Measurements from ENCODE around the gene SPATC1L.
"Not testable (repeated sequence)": the region's sequence is repeated elsewhere in the genome, so short reads cannot be mapped to it uniquely, and the experiment has no call there.

Gene SPATC1L

DNA sequence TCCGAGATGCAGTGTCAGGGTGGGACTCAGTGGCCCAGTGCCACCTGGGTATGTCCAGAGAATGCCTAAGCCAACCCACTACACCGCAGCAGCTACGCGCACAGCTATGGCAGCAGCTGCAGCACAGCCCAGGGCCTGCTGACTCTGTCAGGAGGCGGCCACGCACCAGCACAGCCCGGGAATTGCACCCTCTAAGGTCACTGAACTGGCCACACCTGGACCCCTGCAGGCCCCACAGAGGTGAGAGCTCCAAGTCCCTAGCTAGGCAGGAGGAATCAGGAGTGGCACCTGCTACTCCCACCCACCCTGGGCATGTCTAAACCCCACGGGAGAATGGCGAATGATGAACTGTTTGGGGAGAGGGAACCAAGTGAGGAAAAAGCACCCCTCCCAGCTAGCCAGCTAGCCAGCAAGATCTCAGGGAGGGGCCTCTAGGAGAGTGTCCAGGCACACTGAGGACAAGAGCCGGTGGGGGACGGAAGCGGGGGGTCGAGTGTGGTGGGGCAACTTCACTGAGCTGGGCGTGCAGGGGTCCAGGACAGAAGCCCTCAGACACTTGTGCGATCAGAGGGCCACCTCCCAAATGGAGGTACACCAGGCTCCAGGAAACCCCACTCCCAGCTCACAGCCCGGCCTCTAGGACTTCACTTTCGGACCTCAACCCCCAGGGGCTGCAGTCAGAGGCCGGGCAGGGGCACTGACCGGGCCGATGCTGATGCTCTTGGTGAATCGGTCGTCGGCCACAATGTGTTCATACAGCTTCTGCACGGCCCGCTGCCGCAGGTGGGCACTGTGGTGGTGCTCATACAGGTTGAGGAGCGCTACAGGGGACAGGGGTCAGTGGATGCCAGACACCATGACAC lies 30.4 kb upstream of the SPATC1L start:
- DNase-seq = no peak

DNA sequence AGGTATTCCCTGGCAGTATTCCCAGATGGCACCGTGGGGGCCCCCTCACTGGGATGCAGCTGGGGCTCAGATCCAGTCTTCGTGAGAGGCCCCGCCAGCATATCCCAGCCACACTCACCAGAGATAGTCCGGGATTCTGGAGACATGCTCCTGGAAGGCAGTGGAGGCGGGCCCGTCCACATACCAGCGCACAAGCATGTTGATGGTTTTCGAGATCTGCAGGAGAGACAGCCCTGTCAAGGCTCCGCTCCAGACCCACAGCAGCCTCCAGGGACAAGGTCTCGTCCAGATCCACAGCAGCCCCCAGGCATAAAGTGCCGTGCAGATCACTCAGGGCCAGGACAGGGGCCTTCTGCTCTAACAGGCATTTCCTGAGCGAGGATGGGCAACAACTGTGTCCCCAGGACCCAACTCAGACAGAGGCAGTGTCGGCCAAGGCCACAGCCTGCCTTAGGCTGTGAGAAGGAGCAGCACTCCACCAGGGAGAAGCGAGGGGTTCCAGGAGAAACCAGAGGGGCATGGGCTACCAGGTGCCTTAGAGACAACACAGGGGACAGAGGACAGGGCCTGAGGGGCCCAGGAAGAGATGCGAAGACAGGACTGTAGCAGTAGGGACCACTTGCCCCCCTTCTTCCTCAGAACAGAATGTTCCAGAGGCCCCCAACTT lies 29.5 kb upstream of the SPATC1L start:
- DNase-seq = no peak

DNA sequence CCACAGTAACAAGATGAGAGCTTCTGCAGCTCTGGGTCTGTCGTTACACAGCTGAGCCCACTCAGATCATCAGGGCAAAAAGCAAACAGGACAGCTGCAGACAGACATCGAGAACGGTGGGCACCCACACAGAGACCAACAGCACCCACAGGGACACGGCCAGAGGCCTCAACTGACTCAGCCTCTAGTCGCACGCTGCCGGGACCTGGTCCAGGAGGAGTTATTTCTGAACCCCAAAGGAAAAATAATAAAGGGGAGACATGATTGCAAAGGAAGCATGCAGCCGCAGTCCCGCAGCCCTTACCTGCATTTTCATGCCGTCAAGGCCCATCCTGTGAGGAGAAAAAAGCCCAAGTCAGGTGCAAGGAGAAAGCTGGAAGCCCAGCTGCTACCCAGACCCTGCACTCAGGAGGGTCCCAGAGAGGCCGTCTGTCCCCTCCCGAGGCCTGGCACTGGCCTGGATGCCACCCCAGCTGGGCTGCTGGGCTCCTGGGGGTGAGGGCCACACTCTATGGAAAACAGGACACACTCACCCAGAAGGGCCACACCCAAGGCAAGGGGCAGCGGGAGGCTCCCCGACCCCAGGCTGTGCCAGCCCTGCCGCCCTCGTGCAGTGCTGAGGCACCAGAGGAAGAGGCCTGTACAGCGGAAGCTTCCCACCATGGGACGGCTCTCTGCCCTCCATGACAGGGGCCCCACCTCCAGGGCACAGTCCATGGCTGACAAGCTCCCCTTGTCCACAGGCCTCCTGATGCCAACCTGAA lies 28.6 kb upstream of the SPATC1L start:
- no peak for DNase-seq

DNA sequence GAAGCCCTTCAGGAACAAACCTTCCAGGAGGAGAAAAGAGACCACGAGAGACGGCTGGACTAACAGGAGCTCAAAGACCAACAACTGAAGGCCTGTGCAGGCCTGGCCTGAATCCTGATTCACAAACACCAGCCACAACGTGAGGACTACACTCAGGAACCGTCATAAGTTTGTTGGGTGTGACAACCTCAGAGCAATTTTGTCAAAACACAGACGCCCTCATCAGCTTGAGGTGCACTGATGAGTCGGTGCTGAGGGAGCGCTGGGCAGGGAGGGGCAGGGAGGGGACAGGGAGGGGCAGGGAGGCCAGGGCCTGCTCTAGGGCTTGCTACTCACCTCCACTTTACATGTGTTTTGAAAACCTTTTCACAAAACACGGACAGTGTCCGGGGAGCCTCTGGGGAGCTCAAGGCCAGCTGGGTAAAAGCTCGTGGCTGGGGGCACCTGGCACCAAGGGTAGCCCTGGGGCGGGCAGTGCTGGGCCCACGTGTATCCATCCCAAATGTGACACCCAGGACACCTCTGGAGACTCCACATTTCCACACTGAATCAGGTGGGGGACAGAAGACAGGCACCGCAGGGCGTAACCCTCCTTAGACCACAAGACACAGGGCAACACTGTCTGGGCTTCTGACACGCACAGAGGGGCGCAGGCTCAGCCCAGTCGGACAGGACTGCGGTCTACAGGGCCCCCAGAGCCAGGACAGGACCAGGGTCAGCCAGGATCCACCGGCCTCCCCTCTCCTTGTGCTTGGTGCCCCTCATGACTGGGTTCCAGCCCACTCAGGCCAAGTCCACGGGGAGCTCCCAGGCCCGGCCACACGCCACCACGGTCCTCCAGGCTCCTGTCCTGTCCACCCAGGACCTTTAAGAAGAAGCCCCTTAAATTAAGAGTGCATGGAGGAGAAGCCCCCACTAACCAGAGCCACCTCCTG lies 27.8 kb upstream of the SPATC1L start:
- no peak for DNase-seq

DNA sequence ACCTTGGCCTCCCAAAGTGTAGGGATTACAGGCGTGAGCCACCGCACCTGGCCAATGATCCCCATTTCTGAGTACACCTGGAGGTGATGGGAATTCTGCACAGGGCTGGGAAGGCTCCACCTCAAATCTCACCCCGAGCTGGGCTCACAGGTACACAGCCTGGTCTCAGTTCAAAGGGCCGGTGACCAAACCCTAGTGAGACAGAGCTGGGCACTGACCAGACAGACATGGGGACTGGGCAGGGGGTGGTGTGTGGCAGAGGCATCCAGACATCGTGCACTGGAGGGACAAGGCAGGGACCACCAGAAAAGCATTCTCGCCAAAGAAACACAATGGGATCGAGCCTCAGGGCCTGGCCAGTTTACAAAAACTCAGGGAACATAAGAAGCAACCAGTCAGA lies 27.1 kb upstream of the SPATC1L start:
- DNase-seq = no peak

DNA sequence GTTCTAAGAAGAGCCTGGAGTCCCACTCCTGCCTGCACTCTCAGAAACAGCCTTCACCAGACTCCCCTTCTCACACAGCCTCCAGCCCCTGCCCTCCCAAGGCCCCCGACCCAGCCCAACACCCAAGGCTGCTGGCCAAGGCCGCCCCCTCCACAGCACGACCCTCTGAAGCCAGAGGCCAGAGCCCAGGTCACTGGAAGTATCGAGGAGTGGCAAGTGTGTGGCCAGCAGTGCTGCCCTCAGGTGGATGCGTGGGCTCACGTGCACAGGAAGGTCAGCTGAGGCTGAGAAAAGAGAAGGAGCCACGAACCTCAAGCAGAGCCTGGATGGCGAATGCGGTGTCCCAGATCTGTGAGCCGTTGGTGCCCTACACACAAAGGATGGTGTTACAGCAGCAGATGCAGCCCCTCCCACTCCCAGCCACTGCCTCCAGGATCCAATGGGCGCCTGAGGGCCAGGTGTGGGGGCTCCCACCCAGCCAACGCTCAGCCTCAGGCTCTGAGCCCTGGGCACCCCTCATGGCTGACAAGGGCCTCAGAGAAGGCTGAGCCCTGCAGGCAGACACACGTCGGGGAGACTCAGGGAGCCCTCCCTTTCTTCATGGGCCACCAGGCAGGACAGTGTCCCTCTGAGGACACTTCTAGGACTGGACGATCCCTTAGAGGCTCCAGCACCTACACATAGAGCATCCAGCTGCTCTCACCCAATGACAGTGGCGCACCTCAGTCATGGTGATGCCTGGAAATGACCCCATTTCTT lies 26.3 kb upstream of the SPATC1L start:
- DNase-seq = no peak

DNA sequence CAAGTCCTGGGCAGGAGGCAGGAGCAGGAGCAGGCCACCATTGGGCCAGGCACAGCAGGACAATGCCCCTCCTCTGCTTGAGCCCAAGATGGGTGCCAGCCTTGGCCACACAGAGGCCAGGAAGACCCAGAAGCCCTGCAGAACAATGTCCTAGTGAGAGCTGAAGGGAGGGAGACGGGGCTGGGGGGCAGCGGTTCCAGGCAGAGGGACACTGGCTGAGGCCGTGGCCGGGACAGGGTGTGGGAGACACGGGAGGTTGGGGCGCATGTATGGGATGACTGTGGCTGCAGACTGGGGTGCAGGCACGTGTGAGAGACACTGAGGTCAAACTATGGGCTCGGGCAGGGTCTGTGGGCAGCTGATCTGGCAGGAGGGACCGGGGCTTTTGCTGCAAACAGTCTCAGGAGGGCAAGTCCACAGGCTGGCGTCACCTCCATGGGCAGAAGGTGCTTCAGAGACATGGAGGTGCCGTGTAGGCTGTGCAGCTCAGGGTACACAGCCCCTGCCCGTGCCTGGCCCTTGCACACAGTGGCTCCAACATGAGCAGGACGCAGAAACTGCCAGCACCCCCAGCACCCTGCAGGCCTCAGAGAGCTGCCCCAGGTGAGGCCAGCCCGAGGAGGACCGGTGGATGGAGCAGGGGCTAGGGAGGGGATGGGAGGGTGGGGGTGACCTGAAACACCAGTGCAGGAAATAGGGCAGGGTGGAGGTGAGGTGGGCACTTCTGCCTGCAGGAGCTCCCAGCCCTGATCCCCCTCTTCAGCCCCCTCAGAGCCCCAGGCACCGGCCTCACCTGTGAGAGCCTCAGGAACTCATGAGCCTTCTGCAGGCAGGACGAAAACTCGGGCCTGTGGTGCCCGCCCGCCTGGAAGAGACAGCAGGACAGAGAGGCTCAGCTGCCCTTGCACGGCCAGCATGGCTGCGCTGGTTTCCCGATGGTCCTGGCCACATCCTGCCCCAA lies 24.8 kb upstream of the SPATC1L start:
- no peak for DNase-seq

DNA sequence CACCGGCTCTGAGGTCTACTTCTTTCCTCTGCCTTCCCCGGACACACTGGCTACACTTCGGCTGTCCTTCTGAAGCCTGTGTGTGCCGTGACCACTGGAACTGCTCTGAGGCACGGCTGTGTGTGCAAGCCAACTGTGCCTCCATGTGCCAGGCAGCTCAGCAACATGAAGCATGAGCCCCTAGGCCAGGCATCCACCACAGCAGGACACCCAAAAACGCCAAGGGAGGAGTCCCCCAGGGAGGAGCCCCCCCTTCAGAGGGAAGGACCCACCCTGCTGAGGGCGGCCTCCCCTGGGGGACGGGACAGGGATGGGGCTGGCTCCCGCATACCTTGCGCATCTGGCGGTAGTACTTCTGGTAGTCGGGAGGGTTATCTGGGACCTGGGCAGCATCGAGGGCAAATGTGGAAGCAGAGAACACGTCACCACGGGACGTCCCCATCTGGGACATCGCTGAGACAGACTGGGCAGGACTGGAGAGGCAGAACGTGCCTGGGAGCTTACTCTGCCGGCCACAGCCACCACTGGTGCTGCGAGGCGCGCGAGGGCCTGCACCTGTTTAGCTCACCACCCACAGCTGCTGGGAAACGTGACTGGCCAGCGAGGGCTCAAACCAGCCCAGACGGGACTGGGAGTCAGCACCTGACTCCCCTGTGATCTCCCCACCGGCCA lies 23.8 kb upstream of the SPATC1L start:
- DNase-seq = no peak

DNA sequence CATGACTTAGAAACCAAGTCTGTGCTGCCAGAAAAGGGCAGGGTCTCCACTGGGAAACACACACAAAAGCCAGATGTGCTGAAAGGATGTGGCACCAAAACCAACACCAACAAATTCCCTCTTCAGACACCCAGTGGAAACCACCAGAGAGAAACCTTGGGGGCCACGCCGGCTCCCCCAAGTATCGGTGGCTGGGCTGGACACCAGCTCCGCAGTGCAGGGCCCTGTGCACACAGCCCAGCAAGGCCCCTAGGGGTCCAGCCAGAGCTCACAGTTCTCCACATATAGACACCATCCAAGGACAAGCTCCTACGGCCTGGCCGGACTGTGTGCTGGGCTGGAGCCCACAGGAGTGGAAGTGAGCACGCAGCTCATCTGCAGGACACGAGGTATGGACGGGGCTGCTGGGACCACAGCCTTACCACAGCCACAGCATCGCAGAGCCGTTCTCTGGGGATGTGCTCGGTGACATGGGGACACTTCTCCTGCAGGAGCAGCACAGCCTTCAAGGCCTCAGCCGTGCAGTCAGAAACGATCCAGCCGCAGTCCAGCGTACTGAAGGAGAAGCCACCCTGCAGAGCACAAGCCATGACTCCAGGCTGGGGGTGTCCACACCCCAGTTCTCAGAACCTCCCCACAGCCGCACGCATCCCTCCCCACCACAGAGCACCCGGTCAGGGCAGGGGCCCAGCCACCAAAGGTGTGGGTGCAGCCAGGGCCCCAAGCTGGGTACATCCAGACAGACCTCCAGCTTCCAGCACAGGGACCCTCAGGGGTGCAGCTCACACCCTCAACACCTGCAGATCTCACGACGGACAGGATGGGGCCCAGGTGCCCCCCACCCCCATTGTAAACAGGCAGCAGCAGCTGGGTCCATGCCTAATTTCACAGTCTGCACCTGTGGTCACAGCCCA lies 23.0 kb upstream of the SPATC1L start:
- DNase-seq = no peak

DNA sequence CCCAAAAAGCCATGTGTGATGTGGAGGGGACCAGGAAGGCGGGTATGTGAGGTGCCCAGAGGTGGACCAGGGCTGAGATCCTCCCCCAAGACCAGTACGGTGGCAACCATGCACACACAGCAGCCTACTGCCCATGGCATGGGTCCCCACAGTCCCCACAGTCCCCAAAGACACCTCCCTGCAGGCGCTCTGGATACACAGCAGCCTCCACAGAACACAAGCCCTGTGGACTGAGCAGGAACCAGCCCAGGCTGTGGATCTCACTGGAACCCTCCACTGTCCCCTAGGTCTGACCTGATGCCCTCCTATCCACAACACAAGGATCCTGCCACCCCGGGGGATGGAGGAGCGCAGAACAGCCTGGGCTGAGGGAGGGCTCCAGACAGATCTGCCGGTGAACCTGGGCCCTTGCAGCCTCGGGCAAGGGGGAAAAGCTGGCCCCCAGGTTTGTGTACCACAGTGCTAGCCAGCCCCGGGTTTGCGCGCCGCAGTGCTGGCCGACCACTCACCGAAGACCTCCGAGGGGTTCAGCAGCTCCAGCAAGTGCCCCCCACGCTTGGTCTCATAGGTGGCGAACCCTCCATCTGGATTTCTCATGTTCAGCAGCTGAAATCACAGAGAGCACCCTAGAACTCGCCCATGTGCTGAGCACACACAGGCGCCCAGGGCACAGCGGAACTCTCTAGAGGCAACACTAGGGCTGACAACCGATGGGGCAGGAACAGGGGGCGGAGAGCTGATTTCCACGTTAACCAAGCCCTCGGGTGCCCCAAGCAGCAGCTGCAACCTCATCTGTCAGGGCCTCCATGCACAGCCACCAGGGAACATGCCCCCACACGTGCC lies 22.1 kb upstream of the SPATC1L start:
- no peak for DNase-seq

DNA sequence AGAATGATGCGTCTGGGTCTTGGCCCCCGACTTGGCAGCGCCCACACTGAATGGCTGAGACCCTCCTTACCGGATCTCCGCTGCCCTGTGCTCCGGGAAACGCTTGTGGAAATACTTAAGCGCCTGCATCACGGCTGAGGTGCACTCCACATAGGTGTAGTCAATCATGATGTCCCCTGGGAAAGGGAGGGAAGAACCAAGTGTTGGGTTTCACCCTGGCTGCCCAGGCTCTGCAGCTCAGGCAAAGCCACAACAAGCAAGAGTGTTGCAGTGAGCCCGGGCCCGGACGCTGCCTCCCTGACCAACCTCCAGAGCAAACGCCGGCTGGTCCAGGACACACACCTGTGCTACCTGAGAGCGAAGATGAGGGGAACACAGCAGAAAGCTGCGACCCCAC lies 21.5 kb upstream of the SPATC1L start:
- no peak for DNase-seq

DNA sequence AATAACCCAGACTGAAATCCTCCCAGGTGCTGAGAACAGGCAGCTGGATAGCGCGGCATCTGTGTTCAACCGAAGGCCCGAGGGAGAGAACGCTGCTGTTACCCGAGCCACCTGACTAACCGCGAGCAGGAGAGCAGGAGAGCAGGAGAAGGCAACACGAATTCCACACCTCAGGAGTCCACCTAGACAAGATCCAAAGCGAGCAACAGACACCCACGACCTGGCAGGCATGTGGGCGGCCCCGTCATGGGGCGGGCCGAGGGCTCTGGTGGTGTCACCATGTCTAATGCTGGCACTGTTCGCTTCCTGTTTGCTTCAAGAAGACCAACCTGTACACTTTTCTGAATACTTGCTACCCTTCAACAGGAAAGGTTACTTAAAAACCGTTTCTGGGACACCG lies 20.9 kb upstream of the SPATC1L start:
- DNase-seq = no peak

DNA sequence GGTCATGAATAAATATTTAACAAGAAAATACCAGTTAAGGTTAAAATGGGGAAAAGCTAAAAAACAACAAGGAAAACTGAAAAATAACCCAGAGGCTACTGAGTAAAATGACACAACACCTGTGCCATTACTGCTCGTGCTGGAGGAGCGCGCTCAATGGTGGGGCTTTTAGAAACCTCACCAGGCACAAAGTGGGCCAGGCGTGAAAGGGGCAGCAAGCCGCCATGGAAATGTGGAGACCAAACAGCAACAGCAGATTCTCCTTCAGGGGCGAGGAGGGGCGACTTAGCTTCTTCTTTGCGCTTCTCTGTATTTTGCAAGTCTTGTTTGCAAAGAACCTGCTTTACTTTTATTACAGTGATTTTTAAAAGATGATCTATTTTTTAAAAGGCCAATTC lies 18.9 kb upstream of the SPATC1L start:
- no peak for DNase-seq

DNA sequence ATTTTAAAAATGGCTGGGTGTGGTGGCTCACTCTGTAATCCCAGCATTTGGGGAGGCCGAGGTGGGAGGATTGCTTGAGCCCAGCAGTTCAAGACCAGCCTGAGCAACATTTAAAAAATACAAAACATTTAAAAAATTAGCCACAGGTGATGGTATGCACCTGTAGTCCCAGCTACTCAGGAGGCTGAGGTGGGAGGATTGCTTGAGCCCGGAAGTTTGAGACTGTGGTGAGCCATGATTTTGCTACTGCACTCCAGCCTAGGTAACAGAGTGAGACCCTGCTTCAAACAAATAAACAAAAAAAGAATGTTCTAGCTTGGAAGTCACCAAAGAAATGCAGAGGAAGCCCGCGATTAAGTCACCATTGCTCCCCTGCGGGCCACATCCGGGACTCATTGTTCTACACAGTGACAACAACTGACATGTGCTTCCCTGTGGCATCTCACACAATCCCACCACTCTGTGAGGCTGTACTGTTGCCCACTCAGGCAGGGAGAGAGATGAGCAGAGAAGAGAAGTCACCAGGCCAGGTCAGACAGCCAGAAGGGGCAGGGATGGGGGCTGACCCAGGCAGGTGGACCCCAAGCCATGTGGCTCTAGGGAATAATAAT lies 18.4 kb upstream of the SPATC1L start:
- no peak for DNase-seq

DNA sequence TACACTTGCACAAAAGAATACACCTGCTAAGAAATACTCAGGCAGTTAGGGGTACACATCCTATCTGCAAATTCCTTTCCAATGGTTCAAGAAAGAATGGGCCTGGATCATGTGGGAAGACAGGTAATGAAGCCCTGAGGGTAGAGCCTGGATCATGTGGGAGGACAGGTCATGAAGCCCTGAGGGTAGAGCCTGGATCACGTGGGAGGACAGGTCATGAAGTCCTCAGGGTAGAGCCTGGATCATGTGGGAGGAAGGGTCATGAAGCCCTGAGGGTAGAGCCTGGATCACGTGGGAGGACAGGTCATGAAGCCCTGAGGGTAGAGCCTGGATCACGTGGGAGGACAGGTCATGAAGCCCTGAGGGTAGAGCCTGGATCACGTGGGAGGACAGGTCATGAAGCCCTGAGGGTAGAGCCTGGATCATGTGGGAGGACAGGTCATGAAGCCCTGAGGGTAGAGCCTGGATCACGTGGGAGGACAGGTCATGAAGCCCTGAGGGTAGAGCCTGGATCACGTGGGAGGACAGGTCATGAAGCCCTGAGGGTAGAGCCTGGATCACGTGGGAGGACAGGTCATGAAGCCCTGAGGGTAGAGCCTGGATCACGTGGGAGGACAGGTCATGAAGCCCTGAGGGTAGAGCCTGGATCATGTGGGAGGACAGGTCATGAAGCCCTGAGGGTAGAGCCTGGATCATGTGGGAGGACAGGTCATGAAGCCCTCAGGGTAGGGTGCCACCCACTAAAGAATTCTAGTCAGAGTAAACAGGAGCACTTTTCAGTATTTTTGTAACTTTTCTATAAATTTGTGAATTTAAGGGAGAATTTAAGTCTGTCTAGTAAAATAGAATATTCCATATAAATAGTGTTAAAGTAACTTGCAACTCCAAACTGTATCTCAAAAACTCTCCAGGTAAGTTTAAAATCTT lies 16.9 kb upstream of the SPATC1L start:
- DNase-seq = not testable (repeated sequence)

Measured in activated naive CD4-positive, alpha-beta T cell (primary cell).